ENCODE measurements around the gene KIAA0930.

KIAA0930 gene

DNA sequence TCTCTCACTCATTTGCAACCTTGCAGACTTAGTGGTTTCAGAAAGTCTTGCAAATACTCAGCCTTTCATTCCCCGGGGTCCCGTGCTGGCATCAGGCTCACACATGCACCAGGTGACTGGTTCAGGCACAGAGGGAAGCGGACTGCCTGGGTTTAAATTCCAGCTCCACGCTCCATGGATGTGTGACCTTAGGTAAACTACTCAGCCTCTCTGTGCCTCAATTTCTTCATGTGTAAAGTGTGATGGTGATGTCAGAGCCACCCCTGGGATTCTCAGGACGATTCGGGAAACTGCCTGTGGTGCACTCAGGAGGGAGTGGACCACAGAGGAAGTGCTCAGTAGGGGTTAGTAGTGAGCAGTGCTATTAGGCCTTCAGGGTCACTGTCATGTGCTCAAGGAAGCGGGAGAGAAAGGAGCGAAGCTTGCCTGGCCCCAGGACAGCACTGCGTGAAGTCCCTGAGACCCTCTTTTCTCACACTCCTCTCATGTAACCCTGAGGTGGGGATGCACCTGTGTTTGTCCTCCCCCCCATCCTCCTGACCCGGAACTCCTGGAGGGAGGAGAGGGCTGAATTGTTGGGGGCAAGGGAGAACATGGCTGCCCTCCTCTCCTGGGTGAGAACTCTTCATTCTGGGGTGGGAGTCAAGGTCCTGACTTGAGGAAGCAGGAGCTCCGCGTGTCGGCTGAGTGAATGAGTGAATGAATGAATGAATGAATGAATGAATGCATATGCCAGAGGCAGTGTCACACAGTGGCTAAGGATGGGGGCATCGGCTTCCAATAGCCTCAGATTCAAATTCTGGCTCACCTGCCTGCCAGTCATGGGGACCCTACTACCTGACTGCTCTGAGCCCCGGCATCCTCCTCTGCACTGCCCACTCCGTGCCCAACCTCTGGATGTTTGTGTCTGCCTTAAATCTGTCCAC, 29.7 kb upstream of the KIAA0930 start:
- TF ChIP-seq FOXP2 (optimal IDR thresholded peaks at IDR 0.05; ENCODE audit: borderline replicate concordance, extremely low read depth, extremely low read length, insufficient read depth) (no peak), TAF1 (IDR thresholded peaks at IDR 0.05; ENCODE audit: borderline replicate concordance, insufficient read depth, low read length) (no peak), SIN3A (IDR thresholded peaks at IDR 0.05; ENCODE audit: borderline replicate concordance, insufficient read depth, low read length) (no peak), POLR2AphosphoS5 (IDR thresholded peaks at IDR 0.05; ENCODE audit: low read depth, low read length) (no peak)
- TF ChIP-seq, protein P1, sequence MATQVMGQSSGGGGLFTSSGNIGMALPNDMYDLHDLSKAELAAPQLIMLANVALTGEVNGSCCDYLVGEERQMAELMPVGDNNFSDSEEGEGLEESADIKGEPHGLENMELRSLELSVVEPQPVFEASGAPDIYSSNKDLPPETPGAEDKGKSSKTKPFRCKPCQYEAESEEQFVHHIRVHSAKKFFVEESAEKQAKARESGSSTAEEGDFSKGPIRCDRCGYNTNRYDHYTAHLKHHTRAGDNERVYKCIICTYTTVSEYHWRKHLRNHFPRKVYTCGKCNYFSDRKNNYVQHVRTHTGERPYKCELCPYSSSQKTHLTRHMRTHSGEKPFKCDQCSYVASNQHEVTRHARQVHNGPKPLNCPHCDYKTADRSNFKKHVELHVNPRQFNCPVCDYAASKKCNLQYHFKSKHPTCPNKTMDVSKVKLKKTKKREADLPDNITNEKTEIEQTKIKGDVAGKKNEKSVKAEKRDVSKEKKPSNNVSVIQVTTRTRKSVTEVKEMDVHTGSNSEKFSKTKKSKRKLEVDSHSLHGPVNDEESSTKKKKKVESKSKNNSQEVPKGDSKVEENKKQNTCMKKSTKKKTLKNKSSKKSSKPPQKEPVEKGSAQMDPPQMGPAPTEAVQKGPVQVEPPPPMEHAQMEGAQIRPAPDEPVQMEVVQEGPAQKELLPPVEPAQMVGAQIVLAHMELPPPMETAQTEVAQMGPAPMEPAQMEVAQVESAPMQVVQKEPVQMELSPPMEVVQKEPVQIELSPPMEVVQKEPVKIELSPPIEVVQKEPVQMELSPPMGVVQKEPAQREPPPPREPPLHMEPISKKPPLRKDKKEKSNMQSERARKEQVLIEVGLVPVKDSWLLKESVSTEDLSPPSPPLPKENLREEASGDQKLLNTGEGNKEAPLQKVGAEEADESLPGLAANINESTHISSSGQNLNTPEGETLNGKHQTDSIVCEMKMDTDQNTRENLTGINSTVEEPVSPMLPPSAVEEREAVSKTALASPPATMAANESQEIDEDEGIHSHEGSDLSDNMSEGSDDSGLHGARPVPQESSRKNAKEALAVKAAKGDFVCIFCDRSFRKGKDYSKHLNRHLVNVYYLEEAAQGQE (IDR thresholded peaks at IDR 0.05; ENCODE audit: insufficient read depth in 1 of 2, low read depth in 2 of 2, low read length in 2 of 2) = no peak

DNA sequence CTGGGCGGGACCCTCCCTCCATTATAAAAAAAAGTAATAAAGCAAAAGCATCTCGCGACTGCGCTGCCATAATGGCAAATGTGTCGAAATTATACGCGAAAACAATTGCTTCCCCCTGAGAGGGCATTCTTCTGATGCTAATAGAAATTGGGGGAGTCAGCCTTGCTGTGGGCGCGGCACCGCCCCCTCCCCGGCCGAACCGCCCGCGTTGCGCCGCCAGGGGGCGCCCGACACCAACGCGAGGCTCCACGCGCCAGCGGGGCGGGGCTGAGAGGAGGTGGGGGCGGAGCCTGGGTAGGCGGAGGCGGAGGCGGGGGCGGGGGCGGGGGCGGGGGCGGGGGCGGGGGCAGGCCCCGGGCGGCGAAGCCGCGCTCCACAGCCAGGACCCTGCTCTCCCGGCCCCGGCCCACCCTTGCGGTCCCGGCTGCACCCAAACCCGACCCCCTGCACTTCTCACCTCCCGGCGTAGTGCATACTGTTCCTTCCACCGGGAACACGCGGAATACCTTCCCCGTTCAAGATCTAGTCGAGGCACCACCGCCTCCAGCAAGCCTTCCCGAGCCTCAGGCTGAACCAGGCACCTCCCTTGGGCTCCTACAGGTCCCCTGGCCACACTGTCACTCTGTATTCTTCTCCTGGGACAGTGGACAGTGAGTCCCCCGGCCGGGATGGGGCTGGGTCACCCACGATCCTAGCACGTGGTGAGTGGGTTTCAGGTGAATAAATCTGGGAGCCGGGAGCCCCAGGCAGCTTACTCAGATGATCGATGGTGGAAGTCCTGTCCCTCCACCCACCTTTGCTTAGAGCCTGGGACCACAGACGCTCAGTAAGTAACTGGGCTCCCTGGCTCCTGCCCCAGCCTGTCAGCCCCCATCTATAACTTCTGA, 28.5 kb upstream of the KIAA0930 start:
- TF ChIP-seq FOXP2 (optimal IDR thresholded peaks at IDR 0.05; ENCODE audit: borderline replicate concordance, extremely low read depth, extremely low read length, insufficient read depth) (peak; percentile 82), TAF1 (IDR thresholded peaks at IDR 0.05; ENCODE audit: borderline replicate concordance, insufficient read depth, low read length) (no peak), POLR2AphosphoS5 (IDR thresholded peaks at IDR 0.05; ENCODE audit: low read depth, low read length) (no peak), SIN3A (IDR thresholded peaks at IDR 0.05; ENCODE audit: borderline replicate concordance, insufficient read depth, low read length) (no peak)
- TF ChIP-seq, protein P1 (IDR thresholded peaks at IDR 0.05; ENCODE audit: insufficient read depth in 1 of 2, low read depth in 2 of 2, low read length in 2 of 2) = no peak

- TF ChIP-seq, protein P1 (IDR thresholded peaks at IDR 0.05; ENCODE audit: insufficient read depth in 1 of 2, low read depth in 2 of 2, low read length in 2 of 2) = no peak
- TF ChIP-seq TAF1 (IDR thresholded peaks at IDR 0.05; ENCODE audit: borderline replicate concordance, insufficient read depth, low read length) (no peak), FOXP2 (optimal IDR thresholded peaks at IDR 0.05; ENCODE audit: borderline replicate concordance, extremely low read depth, extremely low read length, insufficient read depth) (no peak), POLR2AphosphoS5 (IDR thresholded peaks at IDR 0.05; ENCODE audit: low read depth, low read length) (no peak), SIN3A (IDR thresholded peaks at IDR 0.05; ENCODE audit: borderline replicate concordance, insufficient read depth, low read length) (no peak)
Observed at GRCh38 chr22:45268167-45268957, 27.7 kb upstream of the KIAA0930 start.

GRCh38 chr22:45265535-45265934, 24.8 kb upstream of the KIAA0930 start:
- TF ChIP-seq TAF1 (IDR thresholded peaks at IDR 0.05; ENCODE audit: borderline replicate concordance, insufficient read depth, low read length) (no peak), FOXP2 (optimal IDR thresholded peaks at IDR 0.05; ENCODE audit: borderline replicate concordance, extremely low read depth, extremely low read length, insufficient read depth) (no peak), POLR2AphosphoS5 (IDR thresholded peaks at IDR 0.05; ENCODE audit: low read depth, low read length) (no peak), SIN3A (IDR thresholded peaks at IDR 0.05; ENCODE audit: borderline replicate concordance, insufficient read depth, low read length) (no peak)
- TF ChIP-seq, protein P1 (IDR thresholded peaks at IDR 0.05; ENCODE audit: insufficient read depth in 1 of 2, low read depth in 2 of 2, low read length in 2 of 2) = no peak
